Peyer's patch (tissue), 4 donors: ENCODE data around the gene GRID2. TPM values are rescaled to one million over a fixed set of nuclear protein-coding genes. Genes with fewer than 3 reads are reported as not detected.
A peak's percentile ranks its signal among the peaks of the same experiment; 100 is the strongest.

Experiments used
- DNase-seq, 3 donors: peaks; one replicate each; pipeline ENCODE4 v3.0.0-alpha.2; 2017 to 2019
- H3K27ac ChIP-seq, 4 donors: fragments of 200-600 bp; sonication (generic); one replicate each; pipeline ENCODE4 v1.5.1; 2016 to 2019
- H3K27me3 ChIP-seq, 2 donors: fragments of 200-600 bp; sonication (generic); one replicate each; pipeline ENCODE4 v1.5.1; 2019
- H3K36me3 ChIP-seq, 3 donors: fragments of 200-600 bp; sonication (generic); one replicate each; pipeline ENCODE4 v1.5.1; 2016 to 2019
- H3K4me1 ChIP-seq, 4 donors: fragments of 200-600 bp; sonication (generic); one replicate each; pipeline ENCODE4 v1.5.1; 2016 to 2019
- H3K4me3 ChIP-seq, 4 donors: fragments of 200-600 bp; sonication (generic); 1 replicate in 3 of 4; 2 replicates in 1 of 4; pipeline ENCODE4 v1.5.1; 2016 to 2019; ENCODE audit warnings: mild to moderate bottlenecking in 1 of 4
- H3K9me3 ChIP-seq, 4 donors: fragments of 200-600 bp; sonication (generic); one replicate each; pipeline ENCODE4 v1.5.1; 2016 to 2019; ENCODE audit warnings: mild to moderate bottlenecking in 1 of 4
- CTCF ChIP-seq, 6 experiments: fragments of 450-650 bp in 4 of 6; fragments of 200-600 bp in 2 of 6; sonication (generic) in 1 of 6; IDR thresholded peaks; one replicate each; pipeline ENCODE4 v1.5.1; 2017 to 2019; ENCODE audit warnings: antibody characterized with exemption in 6 of 6, mild to moderate bottlenecking in 3 of 6, moderate library complexity in 1 of 6
- POLR2A ChIP-seq, 2 donors: fragments of 450-650 bp; IDR thresholded peaks; one replicate each; pipeline ENCODE4 v1.5.1; 2017; ENCODE audit warnings: antibody characterized with exemption in 2 of 2, mild to moderate bottlenecking in 2 of 2, moderate library complexity in 2 of 2
- total RNA-seq, 4 donors: library from RNA; depleted of rRNA; stranded (reverse); fragments of >200 nt; gene quantifications; one replicate each; pipeline ENCODE4 v1.1.0, GENCODE V29; 2016

The GRID2 gene
- total RNA-seq, 4 donors from 2014 or later = 0.54 TPM; not detected in 3

- TF ChIP-seq CTCF (IDR thresholded peaks at IDR 0.05) (no peak), POLR2A (IDR thresholded peaks at IDR 0.05) (no peak)
- H3K4me3 ChIP-seq = no peak overlapping the region
- H3K9me3 ChIP-seq = no peaks in the 10 kb centered on the region
- H3K4me1 ChIP-seq = no peaks in the 10 kb centered on the region
- no peak for DNase-seq
- H3K27ac ChIP-seq = no peak overlapping the region
- H3K27me3 ChIP-seq = no peaks in the 10 kb centered on the region
- H3K36me3 ChIP-seq = no peaks in the 10 kb centered on the region
Observed at GRCh38 chr4:93749292-93749761, 1445.6 kb downstream of the GRID2 start.

- no peak overlapping the region for H3K27ac ChIP-seq
- TF ChIP-seq CTCF (IDR thresholded peaks at IDR 0.05) (no peak), POLR2A (IDR thresholded peaks at IDR 0.05) (no peak)
- H3K4me3 ChIP-seq = no peak overlapping the region
- no peaks in the 10 kb centered on the region for H3K4me1 ChIP-seq
- no peaks in the 10 kb centered on the region for H3K9me3 ChIP-seq
- no peaks in the 10 kb centered on the region for H3K27me3 ChIP-seq
- DNase-seq = no peak
- H3K36me3 ChIP-seq = no peaks in the 10 kb centered on the region
Observed at GRCh38 chr4:93751411-93751810, 1447.6 kb downstream of the GRID2 start.

- no peak overlapping the region for H3K4me3 ChIP-seq
- H3K36me3 ChIP-seq = no peaks in the 10 kb centered on the region
- no peaks in the 10 kb centered on the region for H3K27me3 ChIP-seq
- DNase-seq = no peak
- TF ChIP-seq CTCF (IDR thresholded peaks at IDR 0.05) (no peak), POLR2A (IDR thresholded peaks at IDR 0.05) (no peak)
- no peaks in the 10 kb centered on the region for H3K9me3 ChIP-seq
- no peak overlapping the region for H3K27ac ChIP-seq
- peaks cover 0 to 4% (median 0%) of the 10 kb centered on the region in 4 donors for H3K4me1 ChIP-seq
Observed at GRCh38 chr4:93756101-93756500, 1452.3 kb downstream of the GRID2 start.

GRCh38 chr4:93759506-93759905 is 1455.7 kb downstream of the GRID2 start:
- peak overlapping the region in 3 of 4 donors; percentile 41 to 75 (median 55) for H3K27ac ChIP-seq
- no peaks in the 10 kb centered on the region for H3K27me3 ChIP-seq
- H3K36me3 ChIP-seq = no peaks in the 10 kb centered on the region
- peaks cover 0 to 4% (median 0%) of the 10 kb centered on the region in 4 donors for H3K4me1 ChIP-seq
- TF ChIP-seq POLR2A (IDR thresholded peaks at IDR 0.05) (no peak), CTCF (IDR thresholded peaks at IDR 0.05) (no peak)
- DNase-seq = no peak
- no peak overlapping the region for H3K4me3 ChIP-seq
- no peaks in the 10 kb centered on the region for H3K9me3 ChIP-seq

- DNase-seq = no peak
- TF ChIP-seq POLR2A (IDR thresholded peaks at IDR 0.05) = no peak
- no peak for TF ChIP-seq CTCF (IDR thresholded peaks at IDR 0.05)
- Histone ChIP-seq H3K9me3 (no peaks in the 10 kb centered on the region), H3K27ac (peak overlapping the region in 3 of 4 donors; percentile 41 to 75 (median 55)), H3K4me1 (peaks cover 0 to 4% (median 0%) of the 10 kb centered on the region in 4 donors), H3K4me3 (no peak overlapping the region), H3K36me3 (no peaks in the 10 kb centered on the region), H3K27me3 (no peaks in the 10 kb centered on the region)
Observed at GRCh38 chr4:93760284-93760683, 1456.5 kb downstream of the GRID2 start.

- TF ChIP-seq CTCF (IDR thresholded peaks at IDR 0.05) = no peak
- TF ChIP-seq POLR2A (IDR thresholded peaks at IDR 0.05) = no peak
- H3K4me3 ChIP-seq = no peak overlapping the region
- H3K9me3 ChIP-seq = no peaks in the 10 kb centered on the region
- no peaks in the 10 kb centered on the region for H3K27me3 ChIP-seq
- peaks cover 0 to 4% (median 0%) of the 10 kb centered on the region in 4 donors for H3K4me1 ChIP-seq
- no peak for DNase-seq
- no peak overlapping the region for H3K27ac ChIP-seq
- H3K36me3 ChIP-seq = no peaks in the 10 kb centered on the region
Observed at GRCh38 chr4:93761286-93761685, 1457.5 kb downstream of the GRID2 start.
